GM12891 (cell line): ENCODE data around the gene YTHDF1.
"Not testable (repeated sequence)": the region's sequence is repeated elsewhere in the genome, so short reads cannot be mapped to it uniquely, and the experiment has no call there.

Experiments
- DNase-seq: peaks from one replicate; pipeline ENCODE4 v3.0.0; 2011; ENCODE audit warnings: low spot score; ENCODE audit not compliant: insufficient read length
- FAIRE-seq: peaks from 2 replicates; lab custom pipeline; 2011; peaks lifted over from hg19 to GRCh38; lab: Jason Lieb, UNC
- PAX5 ChIP-seq: IDR thresholded peaks from 2 replicates; pipeline ENCODE4 v1.6.1; 2011; ENCODE audit warnings: low read length, moderate library complexity, mild to moderate bottlenecking; ENCODE audit not compliant: insufficient read depth, severe bottlenecking
- POLR2A ChIP-seq: IDR thresholded peaks from 2 replicates; pipeline ENCODE4 v1.6.1; 2011; ENCODE audit warnings: low read depth, low read length, control low read depth
- POLR2AphosphoS5 ChIP-seq: IDR thresholded peaks from 2 replicates; pipeline ENCODE4 v1.6.1; 2011; ENCODE audit warnings: low read depth, low read length, control low read depth
- POU2F2 ChIP-seq: IDR thresholded peaks from 2 replicates; pipeline ENCODE4 v1.6.1; 2011; ENCODE audit warnings: low read depth, mild to moderate bottlenecking, control low read depth, low read length, moderate library complexity
- SPI1 ChIP-seq: IDR thresholded peaks from 2 replicates; pipeline ENCODE4 v1.6.1; 2011; ENCODE audit warnings: low read depth, low read length, control low read depth
- TAF1 ChIP-seq: IDR thresholded peaks from 2 replicates; pipeline ENCODE4 v1.6.1; 2011; ENCODE audit warnings: low read depth, low read length, control low read depth

The YTHDF1 gene

DNA sequence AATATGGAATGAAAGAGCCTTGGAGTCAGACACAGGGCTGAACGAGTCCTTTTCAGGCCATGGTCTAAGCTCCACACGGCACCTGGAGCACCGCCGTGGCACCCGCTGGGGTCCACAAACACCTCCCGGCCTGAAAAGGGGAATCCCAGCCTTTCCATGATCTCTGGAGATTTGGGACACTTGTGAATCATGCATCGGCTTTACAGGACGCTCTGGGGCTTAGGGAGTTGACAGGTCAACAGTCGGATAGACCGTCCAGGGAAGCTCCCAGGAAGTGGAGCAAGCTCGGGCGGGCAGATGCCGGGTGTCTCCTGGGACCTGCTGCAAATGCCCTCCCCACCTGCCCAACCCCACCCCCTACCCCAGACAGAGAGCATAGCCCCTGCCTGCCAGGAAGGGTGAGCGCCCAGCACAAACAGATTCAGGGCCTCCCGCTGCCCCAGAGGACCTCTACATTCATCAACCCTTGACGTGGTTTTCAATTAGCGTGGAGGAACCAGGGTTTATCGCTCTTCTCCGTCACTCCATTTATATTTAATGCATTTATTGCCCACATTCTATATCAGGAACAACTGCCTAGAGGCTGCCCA is 53.6 kb downstream of the YTHDF1 start:
- TF ChIP-seq POU2F2 (no peak), POLR2A (no peak), PAX5 (no peak), POLR2AphosphoS5 (no peak), TAF1 (no peak), SPI1 (no peak)
- DNase-seq (no peak), FAIRE-seq (no peak)

DNA sequence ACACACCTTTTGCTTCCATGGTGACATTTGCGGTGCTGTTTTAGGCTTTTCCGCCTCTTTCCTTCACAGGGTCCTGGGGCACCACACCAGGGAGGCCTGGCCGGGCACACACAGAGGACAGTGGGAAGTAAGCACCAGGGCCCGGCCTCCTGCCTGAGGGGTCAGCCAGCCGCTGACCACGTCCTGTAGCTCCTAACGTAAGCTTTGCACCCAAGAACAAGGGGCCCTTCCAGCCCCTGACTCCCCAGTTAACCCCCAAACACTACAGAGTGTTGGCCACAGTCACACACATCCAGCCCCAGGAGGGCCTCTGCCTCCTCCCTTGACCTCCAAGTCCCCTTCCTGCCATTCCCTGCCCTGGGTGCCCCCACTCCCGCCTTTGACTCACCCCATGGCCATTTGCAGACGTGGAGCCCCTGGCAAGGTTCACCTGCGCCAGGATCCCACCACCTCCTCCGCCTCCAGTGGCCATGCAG is 54.7 kb downstream of the YTHDF1 start:
- DNase-seq (no peak), FAIRE-seq (no peak)
- TF ChIP-seq TAF1, result no peak
- no peak for TF ChIP-seq PAX5
- TF ChIP-seq POLR2A, result no peak
- no peak for TF ChIP-seq SPI1
- no peak for TF ChIP-seq POU2F2
- no peak for TF ChIP-seq POLR2AphosphoS5

DNA sequence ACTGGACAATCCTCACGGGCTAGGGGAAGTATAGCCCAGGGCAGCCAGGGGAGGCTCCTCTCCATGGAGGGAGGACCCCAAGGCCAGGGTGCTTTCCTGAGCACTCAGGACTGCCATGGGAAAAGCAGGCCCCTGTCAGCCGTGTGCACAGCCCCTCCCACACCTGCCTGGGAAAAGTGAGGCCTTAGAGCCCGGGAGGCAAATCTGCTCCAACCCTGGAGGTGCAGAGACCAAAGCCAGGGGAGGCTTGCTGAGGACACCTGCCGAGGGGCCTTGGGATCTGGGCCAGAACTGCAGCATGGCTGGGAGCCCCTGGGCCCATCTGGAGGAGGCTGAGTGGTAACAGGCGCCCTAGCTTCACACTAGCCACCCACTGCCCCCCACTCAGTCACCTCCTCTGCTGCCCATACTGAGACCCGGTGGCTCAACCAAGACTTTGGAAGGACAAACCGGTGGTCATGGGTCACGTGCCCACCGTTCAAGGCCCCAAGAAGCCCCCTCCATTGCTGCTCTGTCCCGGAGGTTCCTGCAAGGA is 55.2 kb downstream of the YTHDF1 start:
- DNase-seq (no peak), FAIRE-seq (no peak)
- no peak for TF ChIP-seq POLR2A
- TF ChIP-seq PAX5, result no peak
- TF ChIP-seq POU2F2, result no peak
- TF ChIP-seq SPI1, result no peak
- no peak for TF ChIP-seq POLR2AphosphoS5
- no peak for TF ChIP-seq TAF1

GRCh38 chr20:63159826-63160640 is 55.9 kb downstream of the YTHDF1 start:
- DNase-seq (no peak), FAIRE-seq (no peak)
- no peak for TF ChIP-seq PAX5
- TF ChIP-seq POLR2A, result no peak
- no peak for TF ChIP-seq POLR2AphosphoS5
- no peak for TF ChIP-seq TAF1
- no peak for TF ChIP-seq POU2F2
- no peak for TF ChIP-seq SPI1

- not testable (repeated sequence) for DNase-seq, FAIRE-seq
Measured at GRCh38 chr20:63159251-63159650, 56.7 kb downstream of the YTHDF1 start.

GRCh38 chr20:63158845-63159244 is 57.1 kb downstream of the YTHDF1 start:
- FAIRE-seq, result no peak
- no peak for DNase-seq
- TF ChIP-seq POLR2A (no peak), POLR2AphosphoS5 (no peak), SPI1 (no peak), PAX5 (no peak), POU2F2 (no peak), TAF1 (no peak)

DNA sequence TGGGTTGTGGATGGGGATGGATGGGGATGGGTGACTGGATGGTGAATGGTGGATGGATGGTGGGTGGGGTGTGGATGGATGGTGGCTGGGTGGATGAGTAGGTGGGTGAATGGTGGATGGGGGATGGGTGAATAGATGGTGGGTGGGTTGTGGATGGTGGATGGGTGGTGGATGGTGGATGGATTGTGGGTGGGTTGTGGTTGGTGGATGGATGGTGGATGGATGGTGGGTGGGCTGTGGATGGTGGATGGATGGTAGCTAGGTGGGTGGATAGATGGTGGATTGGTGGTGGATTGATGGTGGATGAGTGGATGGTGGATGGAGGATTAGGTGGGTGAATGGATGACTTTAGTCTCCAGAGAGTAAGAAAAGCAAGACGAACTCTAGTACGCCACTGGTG is 57.6 kb downstream of the YTHDF1 start:
- DNase-seq, result no peak
- TF ChIP-seq SPI1 (no peak), PAX5 (no peak), POLR2AphosphoS5 (no peak), POLR2A (no peak), POU2F2 (no peak), TAF1 (no peak)
- FAIRE-seq, result no peak

- not testable (repeated sequence) for FAIRE-seq, DNase-seq
Measured at GRCh38 chr20:63157431-63157830, 58.5 kb downstream of the YTHDF1 start.

GRCh38 chr20:63156221-63156671 is 59.7 kb downstream of the YTHDF1 start:
- FAIRE-seq (no peak), DNase-seq (no peak)
- no peak for TF ChIP-seq SPI1
- TF ChIP-seq POU2F2, result no peak
- TF ChIP-seq PAX5, result no peak
- no peak for TF ChIP-seq POLR2A
- TF ChIP-seq POLR2AphosphoS5, result no peak
- no peak for TF ChIP-seq TAF1
